HG03066 (cell line): ENCODE results near the gene CTIF.

Experiments
- ATAC-seq: cut with Tn5 transposase; IDR thresholded peaks from one replicate; pipeline ENCODE4 v1.9.1; 2021; ENCODE audit warnings: low read depth; ENCODE audit not compliant: unreplicated experiment

The CTIF gene

GRCh38 chr18:48599391-48599790 lies 60.6 kb downstream of the CTIF start:
- ATAC-seq, result no peak

- no peak for ATAC-seq
These were observed 61.2 kb downstream of the CTIF start for GRCh38 chr18:48600046-48600445.

GRCh38 chr18:48600456-48601090 lies 61.7 kb downstream of the CTIF start:
- no peak for ATAC-seq

- ATAC-seq, result no peak
These were observed 62.5 kb downstream of the CTIF start for GRCh38 chr18:48601343-48601742.

GRCh38 chr18:48602759-48603390 lies 64.0 kb downstream of the CTIF start:
- ATAC-seq, result no peak

GRCh38 chr18:48605408-48605845 lies 66.6 kb downstream of the CTIF start:
- ATAC-seq, result peak; percentile 58

GRCh38 chr18:48607056-48607984 lies 68.5 kb downstream of the CTIF start:
- ATAC-seq, result no peak

GRCh38 chr18:48608581-48608980 lies 69.8 kb downstream of the CTIF start:
- no peak for ATAC-seq

- no peak for ATAC-seq
These were observed 70.3 kb downstream of the CTIF start for GRCh38 chr18:48609114-48609513.

- ATAC-seq, result no peak
These were observed 71.3 kb downstream of the CTIF start for GRCh38 chr18:48609820-48610815.

GRCh38 chr18:48611203-48611602 lies 72.4 kb downstream of the CTIF start:
- no peak for ATAC-seq

GRCh38 chr18:48611785-48612480 lies 73.1 kb downstream of the CTIF start:
- no peak for ATAC-seq

GRCh38 chr18:48612511-48612910 lies 73.7 kb downstream of the CTIF start:
- no peak for ATAC-seq

GRCh38 chr18:48612917-48613316 lies 74.1 kb downstream of the CTIF start:
- no peak for ATAC-seq

GRCh38 chr18:48613589-48614404 lies 75.0 kb downstream of the CTIF start:
- ATAC-seq, result no peak

GRCh38 chr18:48615566-48616401 lies 77.0 kb downstream of the CTIF start:
- no peak for ATAC-seq

GRCh38 chr18:48616484-48617255 lies 77.8 kb downstream of the CTIF start:
- ATAC-seq, result no peak
